GM12874 (cell line): Measurements from ENCODE around the gene DYNLT2B.

Source experiments
- TF ChIP-seq, protein P1 (sequence below): IDR thresholded peaks from 2 replicates; pipeline ENCODE4 v1.5.1; 2011; ENCODE audit warnings: low read depth, mild to moderate bottlenecking, control low read depth, low read length, moderate library complexity; ENCODE audit not compliant: insufficient read depth

DYNLT2B gene

DNA sequence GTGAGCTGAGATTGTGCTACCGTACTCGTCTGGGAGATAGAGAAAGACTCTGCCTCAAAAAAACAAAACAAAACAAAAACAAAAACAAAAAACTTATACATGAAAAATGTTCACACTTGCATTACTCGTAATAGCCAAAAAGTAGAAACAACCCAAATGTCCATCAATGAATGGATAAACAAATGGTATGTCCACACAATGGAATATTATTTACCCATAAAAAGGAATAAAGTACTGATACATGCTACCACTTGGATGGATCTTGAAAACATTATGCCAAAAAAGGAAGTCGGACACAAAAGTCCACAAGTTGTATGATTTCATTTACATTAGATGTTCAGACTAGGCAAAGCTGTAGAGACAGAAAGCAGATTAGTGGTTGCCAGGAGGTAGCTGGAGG lies 57.3 kb downstream of the DYNLT2B start:
- TF ChIP-seq, protein P1, sequence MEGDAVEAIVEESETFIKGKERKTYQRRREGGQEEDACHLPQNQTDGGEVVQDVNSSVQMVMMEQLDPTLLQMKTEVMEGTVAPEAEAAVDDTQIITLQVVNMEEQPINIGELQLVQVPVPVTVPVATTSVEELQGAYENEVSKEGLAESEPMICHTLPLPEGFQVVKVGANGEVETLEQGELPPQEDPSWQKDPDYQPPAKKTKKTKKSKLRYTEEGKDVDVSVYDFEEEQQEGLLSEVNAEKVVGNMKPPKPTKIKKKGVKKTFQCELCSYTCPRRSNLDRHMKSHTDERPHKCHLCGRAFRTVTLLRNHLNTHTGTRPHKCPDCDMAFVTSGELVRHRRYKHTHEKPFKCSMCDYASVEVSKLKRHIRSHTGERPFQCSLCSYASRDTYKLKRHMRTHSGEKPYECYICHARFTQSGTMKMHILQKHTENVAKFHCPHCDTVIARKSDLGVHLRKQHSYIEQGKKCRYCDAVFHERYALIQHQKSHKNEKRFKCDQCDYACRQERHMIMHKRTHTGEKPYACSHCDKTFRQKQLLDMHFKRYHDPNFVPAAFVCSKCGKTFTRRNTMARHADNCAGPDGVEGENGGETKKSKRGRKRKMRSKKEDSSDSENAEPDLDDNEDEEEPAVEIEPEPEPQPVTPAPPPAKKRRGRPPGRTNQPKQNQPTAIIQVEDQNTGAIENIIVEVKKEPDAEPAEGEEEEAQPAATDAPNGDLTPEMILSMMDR: no peak

DNA sequence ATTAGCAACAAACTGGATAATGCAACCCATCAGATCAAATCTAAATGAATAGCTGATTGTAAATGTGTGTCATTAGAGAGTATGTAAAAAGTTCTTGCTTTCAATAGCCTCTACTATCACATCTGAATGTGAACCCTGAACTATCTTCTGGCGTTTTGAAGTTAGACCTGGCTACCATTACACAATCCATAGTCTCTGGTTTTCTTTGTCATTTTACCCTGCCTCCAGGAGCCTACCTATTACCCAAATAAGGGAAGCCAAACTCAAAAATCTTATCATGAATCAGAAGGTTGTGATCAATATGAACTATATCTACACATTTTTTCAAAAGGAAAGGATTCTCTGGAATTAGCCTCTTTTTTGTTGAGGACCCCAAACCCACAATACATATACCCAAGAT lies 62.3 kb downstream of the DYNLT2B start:
- TF ChIP-seq, protein P1: no peak

DNA sequence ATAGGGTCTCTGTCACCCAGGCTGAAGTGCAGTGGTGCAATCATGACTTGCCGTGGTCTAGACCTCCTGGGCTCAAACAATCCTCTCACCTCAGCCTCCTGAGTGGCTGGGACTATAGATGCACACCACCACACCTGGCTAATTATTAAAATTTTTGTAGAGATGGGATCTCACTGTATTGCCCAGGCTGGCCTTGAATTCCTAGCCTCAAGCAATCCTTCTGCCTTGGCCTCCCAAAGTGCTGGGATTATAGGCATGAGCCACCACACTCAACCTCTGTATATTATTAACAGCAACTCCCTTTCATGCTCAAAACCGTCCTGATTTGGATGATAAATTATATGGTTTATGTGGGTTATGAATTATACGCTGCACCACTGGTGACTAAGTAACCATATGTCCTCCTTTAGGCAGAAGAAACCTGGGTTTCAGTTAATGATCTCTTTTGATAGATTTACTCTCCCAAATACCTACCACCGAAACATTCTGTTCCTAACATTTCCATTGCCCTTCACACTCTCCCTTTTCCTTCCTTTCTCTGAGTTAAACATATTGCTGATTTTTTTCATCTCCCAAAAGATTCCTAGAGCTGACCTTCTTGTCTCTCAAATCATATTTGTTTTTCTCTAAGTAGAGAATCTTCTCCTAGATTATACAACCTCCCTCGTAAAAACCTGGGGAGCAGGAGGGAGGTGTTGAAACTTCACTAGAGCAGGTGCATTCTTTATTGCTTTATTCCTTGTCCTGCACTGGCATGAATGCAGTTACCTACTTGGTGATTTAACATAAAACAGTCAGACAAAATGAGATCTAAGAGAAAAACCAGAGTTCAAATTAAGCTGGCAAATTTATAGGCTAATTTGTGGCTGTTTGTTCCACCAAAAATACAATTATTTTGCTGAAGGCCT lies 63.4 kb downstream of the DYNLT2B start:
- TF ChIP-seq, protein P1: no peak

DNA sequence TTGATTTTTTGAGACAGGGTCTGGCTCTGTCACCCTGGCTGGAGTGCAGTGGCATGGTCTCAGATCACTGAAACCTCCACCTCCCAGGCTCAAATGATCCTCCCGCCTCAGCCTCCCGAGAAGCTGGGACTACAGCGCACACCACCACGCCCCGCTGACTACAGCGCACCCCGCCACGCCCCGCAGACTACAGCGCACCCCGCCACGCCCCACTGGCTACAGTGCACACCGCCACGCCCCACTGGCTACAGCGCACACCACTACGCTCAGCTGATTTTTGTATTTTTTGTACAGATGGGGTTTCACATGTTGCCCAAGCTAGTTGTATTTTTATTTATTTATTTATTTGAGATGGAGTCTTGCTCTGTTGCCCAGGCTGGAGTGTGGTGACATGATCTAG lies 66.1 kb downstream of the DYNLT2B start:
- TF ChIP-seq, protein P1: no peak

DNA sequence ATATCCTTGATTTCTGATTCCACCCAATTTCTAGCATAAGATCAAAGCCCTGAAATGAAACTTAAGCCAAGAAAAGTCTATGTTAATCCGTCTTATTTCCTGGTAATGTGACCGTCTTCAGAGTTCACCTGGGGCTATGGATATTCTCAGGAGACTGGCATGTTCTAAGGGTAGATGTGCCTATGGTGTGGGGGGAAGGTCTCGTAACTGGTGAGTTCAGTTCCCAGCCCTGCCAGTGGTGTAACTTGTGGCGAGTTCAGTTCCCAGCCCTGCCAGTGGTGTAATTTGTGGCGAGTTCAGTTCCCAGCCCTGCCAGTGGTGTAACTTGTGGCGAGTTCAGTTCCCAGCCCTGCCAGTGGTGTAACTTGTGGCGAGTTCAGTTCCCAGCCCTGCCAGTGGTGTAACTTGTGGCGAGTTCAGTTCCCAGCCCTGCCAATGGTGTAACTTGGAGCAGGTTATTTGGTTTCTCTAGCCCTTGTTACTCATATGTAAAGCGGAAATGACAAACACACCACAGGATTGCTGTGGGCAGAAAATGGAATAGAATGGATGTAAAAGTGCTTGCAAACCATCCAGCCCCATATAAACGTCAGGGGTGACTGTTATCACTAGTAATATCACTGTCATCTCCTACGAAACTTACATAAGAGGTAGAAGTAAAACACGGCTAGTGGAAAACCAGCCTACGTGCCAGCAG lies 71.3 kb downstream of the DYNLT2B start:
- TF ChIP-seq, protein P1: no peak

DNA sequence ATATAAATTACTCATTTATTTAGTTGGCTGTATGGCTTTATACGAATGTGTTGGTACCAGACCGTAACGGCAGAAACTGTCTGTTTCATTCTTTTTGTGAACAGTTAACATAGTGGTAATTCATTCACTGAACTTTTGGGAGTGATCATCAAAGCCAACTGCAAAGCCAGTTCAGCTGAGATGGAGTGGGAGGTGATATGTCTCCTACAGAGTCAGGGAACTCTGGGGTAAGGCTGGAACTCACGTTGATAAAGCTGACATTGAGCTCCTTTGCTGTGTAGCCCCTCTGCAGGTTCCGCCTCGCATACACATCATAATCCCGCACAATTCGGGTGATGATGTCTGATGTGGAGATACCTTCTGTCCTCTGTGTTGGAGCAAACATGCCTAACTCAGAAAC lies 76.3 kb downstream of the DYNLT2B start:
- TF ChIP-seq, protein P1: no peak
